Immature natural killer cell (primary cell): ENCODE measurements around the gene NXPE4. TPM values are rescaled to one million over a fixed set of nuclear protein-coding genes. Genes with fewer than 3 reads are reported as not detected.
"Not testable (repeated sequence)": the region's sequence is repeated elsewhere in the genome, so short reads cannot be mapped to it uniquely, and the experiment has no call there.

Experiments
- DNase-seq, 3 donors: peaks; one replicate each; pipeline ENCODE4 v3.0.0; 2022; ENCODE audit warnings: mixed read lengths in 1 of 3
- H3K27ac Mint-ChIP-seq, 6 donors: one replicate each; pipeline ENCODE4 v1.8.0; 2020; ENCODE audit warnings: mixed read lengths in 6 of 6, mild to moderate bottlenecking in 5 of 6, inconsistent platforms in 4 of 6, moderate library complexity in 3 of 6
- H3K27me3 Mint-ChIP-seq, 3 donors: one replicate each; pipeline ENCODE4 v1.8.0; 2020 to 2021; ENCODE audit warnings: low read depth in 3 of 3, mild to moderate bottlenecking in 3 of 3, mixed read lengths in 3 of 3, moderate library complexity in 3 of 3, inconsistent platforms in 1 of 3
- H3K36me3 Mint-ChIP-seq, 3 donors: one replicate each; pipeline ENCODE4 v1.8.0; 2020; ENCODE audit warnings: mixed read lengths in 3 of 3, inconsistent platforms in 2 of 3, mild to moderate bottlenecking in 2 of 3
- H3K4me1 Mint-ChIP-seq, 2 donors: one replicate each; pipeline ENCODE4 v1.8.0; 2020; ENCODE audit warnings: inconsistent platforms in 2 of 2, mild to moderate bottlenecking in 2 of 2, mixed read lengths in 2 of 2, moderate library complexity in 1 of 2
- H3K4me3 Mint-ChIP-seq, 5 donors: one replicate each; pipeline ENCODE4 v1.8.0; 2020; ENCODE audit warnings: mild to moderate bottlenecking in 5 of 5, mixed read lengths in 5 of 5, inconsistent platforms in 3 of 5, moderate library complexity in 3 of 5
- H3K9me3 Mint-ChIP-seq, 6 donors: one replicate each; pipeline ENCODE4 v1.8.0; 2020; ENCODE audit warnings: mild to moderate bottlenecking in 6 of 6, mixed read lengths in 6 of 6, inconsistent platforms in 4 of 6, moderate library complexity in 3 of 6
- polyA plus RNA-seq, 3 donors: library from polyadenylated mRNA; unstranded; fragments of 300-500 nt; fragmentation: Illumina TruSeq; gene quantifications; one replicate each; pipeline ENCODE4 v1.2.3, GENCODE V29; 2021

Gene NXPE4
- polyA plus RNA-seq, 3 donors from 2014 or later = not detected

DNA sequence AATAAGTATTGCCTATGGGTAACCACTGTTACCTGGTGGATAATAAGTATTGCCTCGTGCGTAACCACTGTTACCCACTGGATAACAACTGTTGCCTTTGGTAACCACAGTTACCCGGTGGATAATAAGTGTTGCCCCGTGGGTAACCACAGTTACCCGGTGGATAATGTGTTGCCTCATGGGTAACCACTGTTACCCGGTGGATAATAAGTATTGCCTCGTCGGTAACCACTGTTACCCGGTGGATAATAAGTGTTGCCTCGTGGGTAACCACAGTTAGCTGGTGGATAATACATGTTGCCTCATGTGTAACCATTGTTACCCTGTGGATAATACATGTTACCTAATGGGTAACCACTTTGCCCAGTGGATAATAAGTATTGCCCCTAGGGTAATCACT is 9.8 kb upstream of the NXPE4 start:
- Mint-ChIP-seq H3K36me3 (no peaks in the 10 kb centered on the region), H3K4me1 (no peaks in the 10 kb centered on the region), H3K4me3 (no peak overlapping the region), H3K27me3 (peaks cover 0 to 9% (median 4%) of the 10 kb centered on the region in 3 donors), H3K9me3 (peaks cover 0 to 4% (median 0%) of the 10 kb centered on the region in 6 donors), H3K27ac (no peak overlapping the region)
- no peak for DNase-seq

DNA sequence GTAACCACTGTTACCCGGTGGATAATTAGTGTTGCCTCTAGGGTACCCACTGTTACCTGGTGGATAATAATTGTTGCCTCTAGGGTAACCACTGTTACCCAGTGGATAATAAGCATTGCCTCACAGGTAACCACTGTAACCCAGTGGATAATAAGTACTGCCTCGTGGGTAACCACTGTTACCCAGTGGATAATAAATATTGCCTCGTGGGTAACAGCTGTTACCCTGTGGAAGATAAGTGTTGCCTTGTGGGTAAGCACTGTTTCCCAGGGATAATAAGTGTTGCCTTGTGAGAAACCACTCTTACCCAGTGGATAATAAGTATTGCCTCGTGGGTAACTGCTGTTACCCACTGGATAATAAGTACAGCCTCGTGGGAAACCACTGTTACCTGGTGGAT is 9.3 kb upstream of the NXPE4 start:
- Mint-ChIP-seq H3K9me3 (peaks cover 0 to 4% (median 0%) of the 10 kb centered on the region in 6 donors), H3K36me3 (no peaks in the 10 kb centered on the region), H3K27me3 (peaks cover 0 to 4% (median 4%) of the 10 kb centered on the region in 3 donors), H3K4me3 (no peak overlapping the region), H3K4me1 (no peaks in the 10 kb centered on the region), H3K27ac (no peak overlapping the region)
- no peak for DNase-seq

DNA sequence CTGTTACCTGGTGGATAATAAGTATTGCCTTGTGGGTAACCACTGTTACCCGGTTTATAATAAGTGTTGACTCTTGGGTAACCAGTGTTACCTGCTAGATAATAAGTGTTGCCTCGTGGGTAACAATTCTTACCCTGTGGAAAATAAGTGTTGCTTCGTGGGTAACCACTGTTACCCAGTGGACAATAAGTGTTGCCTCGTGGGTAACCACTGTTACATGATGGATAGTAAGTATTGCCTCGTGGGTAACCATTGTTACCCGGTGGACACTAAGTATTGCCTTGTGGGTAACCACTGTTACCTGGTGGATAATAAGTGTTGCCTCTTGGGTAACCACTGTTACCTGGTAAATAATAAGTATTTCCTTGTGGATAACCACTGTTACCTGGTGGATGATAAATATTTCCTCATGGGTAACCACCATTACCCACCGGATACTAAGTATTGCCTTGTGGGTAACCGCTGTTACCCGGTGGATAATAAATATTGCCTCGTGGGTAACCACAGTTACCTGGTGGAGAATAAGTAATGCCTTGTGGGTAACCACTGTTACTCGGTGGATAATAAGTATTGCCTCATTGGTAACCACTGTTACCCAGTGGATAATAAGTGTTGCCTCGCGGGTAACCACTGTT is 8.7 kb upstream of the NXPE4 start:
- peak in 1 of 3 donors; percentile 20 for DNase-seq
- no peak overlapping the region for H3K4me3 Mint-ChIP-seq
- H3K27me3 Mint-ChIP-seq = peaks cover 0 to 4% (median 3%) of the 10 kb centered on the region in 3 donors
- H3K36me3 Mint-ChIP-seq = no peaks in the 10 kb centered on the region
- H3K4me1 Mint-ChIP-seq = no peaks in the 10 kb centered on the region
- H3K27ac Mint-ChIP-seq = no peak overlapping the region
- peaks cover 0 to 4% (median 0%) of the 10 kb centered on the region in 6 donors for H3K9me3 Mint-ChIP-seq

DNA sequence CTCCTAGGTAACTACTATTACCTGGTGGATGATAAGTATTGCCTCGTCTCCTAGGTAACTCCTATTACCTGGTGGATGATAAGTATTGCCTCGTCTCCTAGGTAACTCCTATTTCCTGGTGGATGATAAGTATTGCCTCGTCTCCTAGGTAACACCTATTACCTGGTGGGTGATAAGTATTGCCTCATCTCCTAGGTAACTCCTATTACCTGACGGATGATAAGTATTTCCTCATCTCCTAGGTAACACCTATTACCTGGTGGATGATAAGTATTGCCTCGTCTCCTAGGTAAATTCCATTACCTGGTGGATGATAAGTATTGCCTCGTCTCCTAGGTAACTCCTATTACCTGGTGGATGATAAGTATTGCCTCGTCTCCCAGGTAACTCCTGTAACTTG is 7.6 kb upstream of the NXPE4 start:
- not testable (repeated sequence) for DNase-seq, H3K27me3 Mint-ChIP-seq, H3K27ac Mint-ChIP-seq

DNA sequence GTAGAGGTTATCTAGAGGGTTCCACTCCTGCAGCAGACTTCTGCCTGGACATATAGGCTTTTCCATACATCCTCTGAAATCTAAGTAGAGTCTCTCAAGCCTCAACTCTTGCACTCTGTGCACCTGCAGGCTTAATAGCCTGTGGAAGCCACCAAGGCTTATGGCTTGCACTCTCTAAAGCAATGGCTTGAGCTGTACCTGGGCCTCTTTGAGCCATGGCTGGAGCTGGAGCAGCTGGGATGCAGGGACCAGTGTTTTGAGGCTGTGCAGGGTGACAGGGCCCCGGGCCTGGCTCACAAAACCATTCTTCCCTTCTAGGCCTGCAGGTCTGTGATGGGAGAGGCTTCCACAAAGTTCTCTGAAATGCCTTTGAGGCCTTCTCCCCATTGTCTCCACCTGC is 2.9 kb upstream of the NXPE4 start:
- H3K9me3 Mint-ChIP-seq = no peaks in the 10 kb centered on the region
- H3K36me3 Mint-ChIP-seq = no peaks in the 10 kb centered on the region
- no peak overlapping the region for H3K4me3 Mint-ChIP-seq
- no peak overlapping the region for H3K27ac Mint-ChIP-seq
- H3K4me1 Mint-ChIP-seq = no peaks in the 10 kb centered on the region
- peaks cover 0 to 5% (median 0%) of the 10 kb centered on the region in 3 donors for H3K27me3 Mint-ChIP-seq
- DNase-seq = no peak

More for the DNA sequence above, 7.6 kb upstream of the NXPE4 start:
- not testable (repeated sequence) for H3K4me3 Mint-ChIP-seq, H3K9me3 Mint-ChIP-seq, H3K36me3 Mint-ChIP-seq, H3K4me1 Mint-ChIP-seq

DNA sequence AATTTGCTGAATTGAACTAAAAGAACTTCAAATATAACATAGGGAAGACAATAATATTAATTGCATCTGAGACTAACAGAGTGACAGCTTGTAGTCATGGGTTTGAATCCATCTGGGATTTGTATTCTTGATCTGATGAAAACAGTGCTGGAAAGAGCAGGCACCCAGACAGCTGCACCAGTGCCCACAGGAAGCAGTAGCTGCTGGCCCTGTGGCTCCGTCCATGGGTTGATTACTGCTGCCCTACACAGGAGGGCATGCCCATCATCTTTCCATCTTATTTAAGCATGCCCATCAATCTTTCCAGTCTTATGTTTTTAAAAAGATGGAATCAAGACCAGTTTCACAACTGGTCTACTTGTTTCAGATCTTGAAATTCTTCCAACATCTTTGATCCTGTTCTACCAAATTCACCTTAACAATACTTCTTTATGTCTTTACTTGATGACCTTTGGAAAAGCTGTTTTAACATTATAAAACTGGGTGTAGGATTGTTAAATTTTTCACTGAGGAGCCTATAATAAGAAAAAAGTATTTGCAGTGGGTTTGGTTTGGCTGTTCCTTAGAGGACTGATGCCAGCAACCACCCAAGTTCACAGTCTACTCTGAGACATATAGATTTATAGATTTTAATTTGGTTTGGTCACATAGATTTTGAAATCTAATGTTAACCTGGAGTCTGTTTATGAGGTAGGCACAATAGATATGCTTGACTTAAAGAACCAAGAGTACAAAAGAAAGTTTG is 761 bp upstream of the NXPE4 start:
- Mint-ChIP-seq H3K27me3 (peaks cover 0 to 5% (median 1%) of the 10 kb centered on the region in 3 donors), H3K36me3 (no peaks in the 10 kb centered on the region), H3K9me3 (peaks cover 0 to 3% (median 0%) of the 10 kb centered on the region in 6 donors)

DNA sequence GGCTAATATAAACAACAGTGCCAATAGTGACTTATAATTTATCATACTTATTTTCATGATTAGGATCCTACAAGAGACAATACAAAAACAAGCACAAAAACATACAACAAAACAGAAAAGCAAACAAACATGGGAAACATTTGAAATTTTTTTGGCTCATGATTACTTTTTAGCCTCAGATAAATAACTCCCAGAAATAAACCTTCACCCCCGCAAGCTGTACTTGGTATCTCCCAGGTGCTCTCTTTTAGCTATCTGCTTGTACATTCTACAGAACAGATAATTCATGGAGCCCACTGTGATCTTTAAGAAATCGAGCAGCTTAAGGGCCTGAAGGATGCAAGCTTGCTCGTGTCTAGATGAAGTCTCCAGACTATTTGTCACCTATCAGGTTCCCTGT is 883 bp downstream of the NXPE4 start:
- no peak overlapping the region for H3K4me3 Mint-ChIP-seq

More for the DNA sequence above, 761 bp upstream of the NXPE4 start:
- Mint-ChIP-seq H3K4me1 (no peaks in the 10 kb centered on the region), H3K27ac (no peak overlapping the region), H3K4me3 (no peak overlapping the region)
- DNase-seq = no peak

DNA sequence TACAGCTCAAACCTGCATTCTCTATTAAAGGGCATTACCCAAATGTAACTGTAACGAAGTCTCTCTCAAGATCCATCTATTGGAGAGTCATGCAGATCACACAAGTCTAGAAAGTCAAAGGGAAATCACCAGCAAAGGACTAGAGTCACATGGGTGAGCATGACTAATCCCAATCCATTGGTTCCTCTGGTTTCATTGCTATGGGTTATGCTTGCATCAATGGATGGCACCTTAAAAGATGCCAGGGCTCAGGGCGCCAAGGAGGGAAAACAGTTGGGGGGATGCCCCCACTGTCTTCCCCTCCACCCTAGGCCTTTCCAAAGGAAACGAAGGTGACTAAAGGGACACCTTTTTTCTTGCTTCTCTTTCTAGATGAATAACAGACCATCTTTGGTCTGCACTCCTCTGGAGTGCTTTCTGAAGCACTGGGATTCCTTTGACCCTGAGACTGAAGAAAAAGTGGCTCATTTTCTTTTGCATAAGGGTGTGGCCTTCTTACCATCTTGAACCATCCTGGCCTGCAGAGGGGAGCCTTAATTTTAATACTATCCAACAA is 8.1 kb downstream of the NXPE4 start:
- Mint-ChIP-seq H3K9me3 (peaks cover 18 to 33% (median 21%) of the 10 kb centered on the region in 6 donors), H3K4me3 (no peak overlapping the region), H3K36me3 (peaks cover 0 to 12% (median 10%) of the 10 kb centered on the region in 3 donors), H3K27me3 (peaks cover 0 to 8% (median 3%) of the 10 kb centered on the region in 3 donors), H3K4me1 (no peaks in the 10 kb centered on the region), H3K27ac (no peak overlapping the region)
- no peak for DNase-seq

More for the DNA sequence above, 883 bp downstream of the NXPE4 start:
- Mint-ChIP-seq H3K9me3 (peaks cover 0 to 3% (median 0%) of the 10 kb centered on the region in 6 donors), H3K4me1 (no peaks in the 10 kb centered on the region), H3K27me3 (peaks cover 0 to 6% (median 1%) of the 10 kb centered on the region in 3 donors), H3K36me3 (no peaks in the 10 kb centered on the region), H3K27ac (no peak overlapping the region)
- DNase-seq = no peak

DNA sequence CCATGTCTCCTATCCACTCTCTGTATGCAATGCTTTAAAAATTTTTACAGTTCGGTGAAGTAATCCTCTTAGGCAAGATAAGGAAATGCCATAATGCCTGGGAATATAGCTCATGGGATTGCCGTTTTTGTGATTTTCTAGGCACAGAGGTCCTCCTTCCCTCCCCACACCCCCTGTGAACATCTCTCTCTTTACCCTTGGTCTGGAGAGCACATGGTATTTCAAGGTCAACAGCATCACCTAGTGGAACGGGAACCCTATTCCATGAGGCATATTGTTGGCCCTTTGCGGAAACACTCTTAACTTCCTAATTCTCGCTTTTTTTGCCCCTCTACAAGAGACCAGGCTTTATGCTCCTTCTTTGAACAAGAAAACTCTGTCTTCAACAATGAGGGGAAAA is 8.8 kb downstream of the NXPE4 start:
- no peak overlapping the region for H3K4me3 Mint-ChIP-seq
- peaks cover 0 to 12% (median 10%) of the 10 kb centered on the region in 3 donors for H3K36me3 Mint-ChIP-seq
- peaks cover 18 to 33% (median 21%) of the 10 kb centered on the region in 6 donors for H3K9me3 Mint-ChIP-seq
- no peak for DNase-seq
- peaks cover 0 to 8% (median 1%) of the 10 kb centered on the region in 3 donors for H3K27me3 Mint-ChIP-seq
- no peak overlapping the region for H3K27ac Mint-ChIP-seq
- no peaks in the 10 kb centered on the region for H3K4me1 Mint-ChIP-seq

DNA sequence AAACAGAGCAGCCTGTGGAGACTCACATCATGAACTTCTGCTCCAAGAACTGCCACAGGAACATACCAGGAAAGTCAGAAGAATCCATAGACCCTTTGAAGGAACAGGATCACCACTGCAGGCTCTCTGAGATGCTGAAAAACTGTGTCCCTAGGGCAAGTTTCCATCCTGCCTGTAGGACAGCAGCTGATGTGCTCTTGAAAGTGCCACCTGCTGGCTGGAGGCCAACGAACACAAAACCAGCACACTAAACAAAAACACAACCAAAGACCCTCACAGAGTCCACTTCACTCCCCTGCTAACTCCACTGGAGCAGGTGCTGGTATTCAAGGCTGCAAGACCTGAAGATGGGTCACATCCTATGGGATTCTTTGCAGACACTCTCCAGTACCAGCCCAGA is 23.9 kb downstream of the NXPE4 start:
- Mint-ChIP-seq H3K9me3 (peaks cover 0 to 6% (median 2%) of the 10 kb centered on the region in 6 donors), H3K27me3 (peaks cover 0 to 16% (median 3%) of the 10 kb centered on the region in 3 donors), H3K27ac (no peak overlapping the region), H3K4me1 (no peaks in the 10 kb centered on the region), H3K36me3 (no peaks in the 10 kb centered on the region), H3K4me3 (no peak overlapping the region)
- no peak for DNase-seq

DNA sequence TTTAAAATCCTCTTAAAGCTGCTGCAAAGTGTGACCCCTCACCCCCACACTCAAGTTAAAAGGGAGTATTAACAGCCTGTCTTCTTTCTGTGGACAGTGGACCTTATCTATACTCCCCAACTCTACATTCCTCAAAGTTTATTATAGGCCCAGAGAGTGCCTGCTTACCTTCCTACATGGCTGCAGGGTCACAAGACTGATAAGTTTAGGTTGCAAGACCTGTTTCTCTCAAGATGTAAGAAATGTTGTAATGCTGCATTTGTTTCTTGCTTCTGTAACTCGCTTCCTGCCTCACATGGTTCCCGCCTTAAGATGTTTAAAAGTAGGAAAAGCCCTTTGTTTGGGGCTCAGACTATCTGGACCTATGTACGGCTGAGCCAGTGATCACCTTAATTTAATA is 25.8 kb downstream of the NXPE4 start:
- Mint-ChIP-seq H3K36me3 (no peaks in the 10 kb centered on the region), H3K27me3 (peaks cover 0 to 12% (median 6%) of the 10 kb centered on the region in 3 donors), H3K9me3 (peaks cover 0 to 6% (median 2%) of the 10 kb centered on the region in 6 donors), H3K27ac (no peak overlapping the region), H3K4me1 (no peaks in the 10 kb centered on the region), H3K4me3 (no peak overlapping the region)
- no peak for DNase-seq

DNA sequence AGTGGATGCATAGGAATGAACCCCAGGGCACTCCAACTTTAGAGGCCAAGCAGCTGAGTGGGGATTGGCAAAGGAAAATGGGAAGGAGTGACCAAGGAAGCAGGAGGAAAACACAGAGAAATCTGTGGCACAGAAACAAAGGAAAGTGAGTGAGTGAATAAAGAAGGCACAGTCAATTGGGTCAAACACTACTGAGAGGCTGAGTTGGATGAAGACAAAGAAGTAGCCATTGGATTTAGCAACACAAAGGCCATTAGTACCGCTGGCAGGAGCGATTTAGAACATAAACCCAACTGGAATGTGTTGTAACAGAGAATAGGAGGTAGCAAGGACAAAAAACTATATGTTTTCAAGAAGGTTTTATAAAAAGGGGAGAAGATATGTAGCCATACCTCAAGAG is 29.3 kb downstream of the NXPE4 start:
- no peak for DNase-seq
- Mint-ChIP-seq H3K27ac (no peak overlapping the region), H3K36me3 (no peaks in the 10 kb centered on the region), H3K4me3 (no peak overlapping the region), H3K9me3 (peaks cover 0 to 7% (median 0%) of the 10 kb centered on the region in 6 donors), H3K27me3 (peaks cover 0 to 12% (median 3%) of the 10 kb centered on the region in 3 donors), H3K4me1 (no peaks in the 10 kb centered on the region)

DNA sequence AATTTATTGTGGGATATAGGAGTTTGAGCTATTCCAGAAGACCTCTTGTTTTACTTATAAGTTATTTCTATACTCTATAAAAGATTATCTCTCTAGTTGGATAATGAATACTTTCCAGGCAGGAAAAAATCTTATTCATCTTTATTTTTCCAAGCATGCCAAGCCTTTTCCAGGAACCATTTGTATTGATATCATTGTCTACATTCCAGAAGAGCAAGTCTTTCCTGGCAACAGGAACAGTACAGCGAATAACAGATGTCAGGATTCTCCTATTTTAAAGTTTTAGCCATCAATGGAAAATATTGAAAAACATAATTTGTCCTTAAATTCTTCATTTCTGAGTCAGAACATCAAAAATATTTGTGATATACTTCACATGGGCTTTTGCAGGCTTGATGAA is 30.8 kb downstream of the NXPE4 start:
- Mint-ChIP-seq H3K36me3 (no peaks in the 10 kb centered on the region), H3K4me1 (no peaks in the 10 kb centered on the region), H3K9me3 (peaks cover 0 to 7% (median 0%) of the 10 kb centered on the region in 6 donors), H3K27ac (no peak overlapping the region), H3K27me3 (peaks cover 3 to 9% (median 4%) of the 10 kb centered on the region in 3 donors), H3K4me3 (no peak overlapping the region)
- DNase-seq = no peak

DNA sequence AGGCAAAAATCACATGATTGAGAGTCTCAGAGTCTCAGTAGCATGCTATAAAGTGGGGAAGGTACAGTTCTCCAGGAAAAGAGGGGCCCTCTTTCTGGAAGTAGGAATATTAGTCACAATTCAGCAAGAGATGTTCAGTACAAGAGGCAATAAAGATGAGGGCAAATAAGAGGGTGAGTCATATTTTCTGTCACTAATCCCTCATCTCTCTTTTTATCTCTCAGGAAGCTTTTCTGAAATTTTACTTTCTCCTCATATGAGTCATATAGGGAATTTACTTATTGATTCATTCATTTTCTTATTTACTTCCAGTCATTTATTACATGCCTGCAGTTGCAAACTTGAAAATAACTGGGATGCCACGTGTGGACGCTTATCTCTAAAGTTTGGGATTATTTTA is 32.5 kb downstream of the NXPE4 start:
- no peaks in the 10 kb centered on the region for H3K36me3 Mint-ChIP-seq
- no peaks in the 10 kb centered on the region for H3K4me1 Mint-ChIP-seq
- peaks cover 3 to 6% (median 4%) of the 10 kb centered on the region in 3 donors for H3K27me3 Mint-ChIP-seq
- H3K27ac Mint-ChIP-seq = no peak overlapping the region
- peaks cover 0 to 7% (median 0%) of the 10 kb centered on the region in 6 donors for H3K9me3 Mint-ChIP-seq
- H3K4me3 Mint-ChIP-seq = no peak overlapping the region
- DNase-seq = no peak
